HPDE6-E6E7 (cell line): Measurements from ENCODE around the gene PRPH2.

Experiments used
- DNase-seq: peaks from one replicate; pipeline ENCODE4 v3.0.0; 2011; ENCODE audit warnings: missing footprints; ENCODE audit errors: extremely low spot score

The PRPH2 gene

GRCh38 chr6:42722497-42722896 is at the start of gene PRPH2:
TSS of gene PRPH2 (minus strand) at chr6:42722597. CDS start at chr6:42722334, 263 bp downstream.
- DNase-seq = no peak

- DNase-seq = no peak
These were observed 49.3 kb upstream of the PRPH2 start for GRCh38 chr6:42771741-42772100.

- no peak for DNase-seq
These were observed 47.4 kb upstream of the PRPH2 start for GRCh38 chr6:42769836-42770235.

- DNase-seq = no peak
These were observed 46.7 kb upstream of the PRPH2 start for GRCh38 chr6:42769051-42769450.

- DNase-seq = no peak
These were observed 43.8 kb upstream of the PRPH2 start for GRCh38 chr6:42766163-42766670.

- no peak for DNase-seq
These were observed 42.7 kb upstream of the PRPH2 start for GRCh38 chr6:42764911-42765648.

GRCh38 chr6:42762950-42763349 is 40.6 kb upstream of the PRPH2 start:
- DNase-seq = no peak

GRCh38 chr6:42762426-42762859 is 40.0 kb upstream of the PRPH2 start:
- DNase-seq = no peak

GRCh38 chr6:42761287-42762067 is 39.1 kb upstream of the PRPH2 start:
- DNase-seq = no peak

- DNase-seq = no peak
These were observed 36.5 kb upstream of the PRPH2 start for GRCh38 chr6:42758756-42759430.

GRCh38 chr6:42756722-42757121 is 34.3 kb upstream of the PRPH2 start:
- DNase-seq = no peak

GRCh38 chr6:42754759-42755158 is 32.4 kb upstream of the PRPH2 start:
- DNase-seq = no peak

GRCh38 chr6:42751055-42751454 is 28.7 kb upstream of the PRPH2 start:
- DNase-seq = no peak

GRCh38 chr6:42748203-42748898 is 26.0 kb upstream of the PRPH2 start:
- DNase-seq = no peak

- peak; percentile 78 for DNase-seq
These were observed 24.3 kb upstream of the PRPH2 start for GRCh38 chr6:42746463-42747391.

- DNase-seq = peak; percentile 99
These were observed 23.5 kb upstream of the PRPH2 start, which contains the start of gene TBCC for GRCh38 chr6:42745640-42746462. TSS of gene TBCC (minus strand) at chr6:42746103. CDS start at chr6:42746073, 30 bp downstream.

- no peak for DNase-seq
These were observed 22.8 kb upstream of the PRPH2 start for GRCh38 chr6:42745083-42745639.

- no peak for DNase-seq
These were observed 22.0 kb upstream of the PRPH2 start for GRCh38 chr6:42744351-42744893.
